ENCODE results near the gene JAKMIP1.

JAKMIP1 gene

DNA sequence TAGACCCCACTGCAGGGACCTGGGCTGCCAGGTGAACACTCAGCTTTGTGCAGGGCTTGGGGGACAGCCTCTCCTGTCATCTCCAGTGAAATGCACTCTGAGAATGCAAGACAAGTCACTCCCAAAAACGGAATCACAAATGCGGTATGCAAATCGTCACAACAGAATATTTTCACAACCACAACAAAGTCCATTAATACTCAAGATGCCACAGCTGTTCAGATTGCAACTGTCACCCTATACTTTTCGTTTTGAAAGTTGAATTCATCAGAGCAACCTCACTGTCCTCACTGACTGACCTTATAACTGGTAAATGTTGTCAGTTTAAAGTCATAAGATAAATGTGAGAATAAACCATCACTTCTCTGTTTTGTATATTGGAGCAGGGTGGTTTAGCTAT lies 16.6 kb downstream of the JAKMIP1 start:
- no peak for DNase-seq

DNA sequence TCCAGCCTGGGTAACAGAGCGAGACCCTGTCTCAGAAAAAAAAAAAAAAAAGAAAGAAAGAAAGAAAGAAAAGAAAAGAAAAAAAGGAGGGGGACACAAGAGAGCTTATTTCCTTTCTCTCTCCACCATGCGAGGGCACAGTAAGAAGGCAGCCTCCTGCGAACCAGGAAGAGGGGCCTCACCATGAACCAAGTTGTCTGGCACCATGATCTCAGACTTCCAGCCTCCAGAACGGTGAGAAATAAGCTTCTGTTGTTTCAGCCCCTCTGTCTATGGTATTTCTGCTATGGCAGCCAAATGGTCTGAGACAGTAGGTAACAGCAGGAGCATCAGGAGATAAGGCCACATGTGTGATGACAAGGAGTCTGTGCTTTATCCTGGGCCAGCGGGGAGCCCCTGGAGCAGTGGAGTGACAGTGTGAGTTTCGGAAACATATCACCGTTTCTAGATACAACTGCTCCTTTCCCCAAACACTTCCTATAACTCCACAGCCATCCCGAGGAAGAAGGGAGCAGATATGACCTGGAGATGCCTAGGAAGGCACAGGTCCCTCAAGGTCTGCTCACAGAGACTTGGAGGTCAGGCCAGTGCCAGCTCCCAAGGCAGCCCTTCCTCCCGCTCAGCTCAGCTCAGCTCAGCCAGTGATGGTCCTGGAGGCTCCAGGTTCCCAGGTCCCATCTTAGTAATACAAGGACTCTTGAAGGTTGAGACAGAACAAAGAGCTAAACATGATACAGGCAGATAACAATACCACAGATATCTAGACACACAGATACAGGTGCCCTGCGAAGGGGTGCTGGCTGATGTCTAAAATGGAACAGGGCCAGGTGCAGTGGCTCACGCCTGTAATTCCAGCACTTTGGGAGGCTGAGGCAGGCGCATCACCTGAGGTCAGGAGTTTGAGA lies 17.7 kb downstream of the JAKMIP1 start:
- no peak for DNase-seq

DNA sequence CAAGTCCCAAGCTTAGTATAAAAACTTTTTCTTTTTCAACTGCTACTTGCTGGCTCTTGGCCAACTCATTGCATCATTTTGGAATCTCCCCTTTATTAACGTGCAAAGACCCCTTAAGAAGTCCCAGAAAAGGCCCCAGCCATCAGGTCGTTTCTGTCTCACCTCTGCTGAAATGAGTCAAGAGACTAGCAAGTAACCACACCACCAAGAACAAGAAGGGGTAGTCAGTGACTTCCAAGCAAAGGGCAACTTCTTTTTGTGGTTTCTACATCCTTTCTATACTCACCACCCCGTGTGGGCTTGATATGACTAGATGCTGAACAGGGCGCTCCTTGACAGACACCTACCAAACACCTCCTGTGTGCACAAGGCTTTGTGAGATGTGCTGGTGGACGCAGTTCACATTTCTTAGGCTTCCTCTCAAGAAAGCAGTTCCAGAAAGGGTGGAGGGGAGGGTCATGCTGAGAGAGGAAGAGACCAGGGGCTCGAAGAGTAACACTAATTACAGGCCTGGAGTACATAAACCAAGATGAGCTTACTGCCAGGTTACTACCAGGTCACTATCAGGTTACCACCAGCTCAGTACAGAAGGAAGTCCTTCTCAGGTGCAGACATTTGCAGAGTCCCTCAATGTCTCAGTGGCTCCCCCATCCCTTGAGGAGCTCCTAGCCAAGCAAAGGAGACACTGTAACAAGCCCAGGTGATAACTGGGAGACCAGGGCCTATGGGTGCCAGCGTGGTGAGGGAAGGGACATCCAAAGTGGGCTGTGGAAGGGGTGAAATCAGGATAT lies 19.3 kb downstream of the JAKMIP1 start:
- no peak for DNase-seq

- DNase-seq: no peak
Measured at GRCh38 chr4:6179362-6179761, 21.0 kb downstream of the JAKMIP1 start.

DNA sequence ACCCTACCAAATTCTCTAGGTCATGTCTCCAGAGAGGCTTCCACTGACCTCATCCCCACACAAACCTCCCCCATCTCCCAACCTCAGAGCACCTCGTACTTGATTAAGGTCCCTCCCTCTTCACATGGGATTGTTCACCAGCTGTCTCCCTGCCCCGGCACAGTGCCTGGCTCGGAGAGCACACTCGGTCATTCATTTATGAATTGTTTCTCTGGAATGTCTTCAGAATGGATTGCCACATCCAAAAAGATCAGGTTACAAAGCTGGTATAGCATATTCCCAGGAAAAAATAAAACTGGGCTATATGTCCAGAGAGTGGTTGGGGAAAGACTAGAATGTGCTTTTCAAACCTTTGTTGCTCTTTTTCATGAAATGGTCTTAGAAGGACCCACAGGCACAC lies 21.6 kb downstream of the JAKMIP1 start:
- no peak for DNase-seq

- DNase-seq: no peak
Measured at GRCh38 chr4:6177587-6178197, 22.7 kb downstream of the JAKMIP1 start.

DNA sequence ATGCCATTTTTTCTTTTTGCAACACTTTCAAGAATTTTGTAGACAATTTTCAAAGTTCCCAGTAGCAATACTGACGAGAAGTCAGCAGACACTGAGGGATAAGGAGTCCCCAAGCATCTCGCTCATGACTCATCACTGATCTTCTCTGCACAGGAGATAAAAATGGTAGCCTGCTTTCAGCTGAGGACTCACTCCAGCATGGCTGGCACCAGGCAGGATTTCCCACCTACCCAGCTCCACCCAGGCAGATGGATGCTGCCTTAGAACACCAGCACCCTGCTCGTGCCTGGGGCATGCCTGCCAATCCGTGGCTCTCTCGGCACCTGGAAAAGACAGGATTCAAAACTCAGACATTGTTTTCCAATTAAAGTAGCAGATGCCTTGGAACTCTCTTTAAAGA lies 24.9 kb downstream of the JAKMIP1 start:
- DNase-seq: peak in 22 of 56 donors; percentile 9 to 70 (median 33)

GRCh38 chr4:6172927-6173200 lies 27.5 kb downstream of the JAKMIP1 start:
- no peak for DNase-seq

- no peak for DNase-seq
Measured at GRCh38 chr4:6172093-6172926, 28.0 kb downstream of the JAKMIP1 start.

- DNase-seq: no peak
Measured at GRCh38 chr4:6169239-6169638, 31.1 kb downstream of the JAKMIP1 start.

- DNase-seq: no peak
Measured at GRCh38 chr4:6165766-6166165, 34.6 kb downstream of the JAKMIP1 start.

DNA sequence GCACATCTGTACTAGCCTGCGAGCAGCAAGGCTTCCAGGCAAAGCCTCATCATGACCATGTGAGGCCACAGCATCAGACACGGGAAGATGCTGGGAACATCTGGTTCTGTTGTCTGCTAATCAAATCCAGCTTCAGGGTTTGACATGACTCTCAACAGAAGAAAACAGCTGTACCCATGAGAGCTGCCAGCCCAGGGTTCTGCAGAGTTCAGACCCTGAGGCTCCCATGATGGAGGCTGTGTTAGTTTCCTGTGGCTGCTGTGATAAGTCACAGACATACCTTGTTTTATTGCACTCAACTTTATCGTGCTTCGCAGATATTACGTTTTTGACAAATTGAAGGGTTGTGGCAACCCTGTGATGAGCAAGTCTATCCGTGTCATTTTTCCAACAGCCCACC lies 37.5 kb downstream of the JAKMIP1 start:
- no peak for DNase-seq

DNA sequence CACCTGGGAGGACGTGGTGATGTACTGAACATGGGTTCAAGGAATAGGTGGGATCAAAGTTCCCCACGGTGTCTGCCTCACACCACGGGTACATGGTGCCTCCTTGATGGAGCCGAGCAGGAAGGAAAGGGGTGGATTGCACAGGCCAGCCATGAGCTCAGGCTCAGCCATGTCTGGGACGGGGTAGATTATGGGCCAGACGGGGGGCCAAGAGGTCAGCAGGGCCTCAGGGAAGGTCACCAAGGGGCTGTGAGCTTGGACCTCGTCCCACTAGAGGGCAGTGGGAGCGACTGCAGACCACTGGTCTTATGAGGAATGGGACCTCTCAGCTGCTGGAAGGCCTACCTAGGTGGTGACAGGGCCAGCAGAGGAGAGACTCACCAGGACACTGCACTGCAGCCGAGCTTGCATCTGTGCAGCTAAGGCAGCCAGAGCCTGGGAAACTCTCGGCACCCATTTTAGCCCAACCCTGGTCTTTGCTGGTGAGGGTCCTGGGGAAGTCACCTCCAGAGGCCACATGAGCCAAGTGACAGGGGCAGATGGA lies 38.4 kb downstream of the JAKMIP1 start:
- DNase-seq: no peak

DNA sequence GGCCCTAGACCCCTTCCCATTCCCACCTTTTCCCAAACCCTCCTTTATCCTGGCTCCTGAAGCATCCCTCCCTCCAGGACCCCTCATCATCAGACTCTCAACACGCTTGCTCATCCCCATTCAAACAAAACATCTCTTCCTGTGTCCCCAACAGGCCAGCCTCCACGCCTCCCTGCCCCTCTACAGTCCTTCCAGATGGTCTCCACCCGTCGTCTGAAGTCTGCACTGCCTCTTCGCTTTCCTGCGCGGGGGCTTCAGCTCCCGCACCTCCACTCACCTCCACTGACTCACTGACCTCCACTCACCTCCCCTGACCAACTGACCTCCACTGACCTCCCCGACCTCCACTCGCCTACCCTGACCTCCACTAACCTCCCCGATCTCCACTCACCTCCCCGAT lies 39.8 kb downstream of the JAKMIP1 start:
- no peak for DNase-seq

DNA sequence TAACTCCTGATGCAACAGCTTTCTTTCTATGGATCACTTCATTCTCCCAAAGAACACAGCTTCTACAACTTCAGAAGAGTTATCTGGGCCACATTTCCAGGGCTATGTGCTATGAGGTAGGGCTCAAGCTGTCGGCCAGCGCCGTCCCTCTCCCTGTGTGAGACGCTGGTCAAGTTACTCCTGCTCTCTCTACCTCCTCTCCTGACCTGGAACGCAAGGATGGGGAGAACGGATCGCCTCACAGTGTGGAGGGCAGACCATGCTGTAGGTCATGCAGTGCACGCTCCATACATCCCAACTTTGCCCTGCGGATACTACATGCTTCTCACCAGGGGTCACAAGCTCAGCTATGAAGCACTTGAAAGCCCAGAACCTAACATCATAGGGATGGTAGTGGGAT lies 42.4 kb downstream of the JAKMIP1 start:
- DNase-seq: no peak

- DNase-seq: no peak
Measured at GRCh38 chr4:6155996-6156750, 44.2 kb downstream of the JAKMIP1 start.

DNA sequence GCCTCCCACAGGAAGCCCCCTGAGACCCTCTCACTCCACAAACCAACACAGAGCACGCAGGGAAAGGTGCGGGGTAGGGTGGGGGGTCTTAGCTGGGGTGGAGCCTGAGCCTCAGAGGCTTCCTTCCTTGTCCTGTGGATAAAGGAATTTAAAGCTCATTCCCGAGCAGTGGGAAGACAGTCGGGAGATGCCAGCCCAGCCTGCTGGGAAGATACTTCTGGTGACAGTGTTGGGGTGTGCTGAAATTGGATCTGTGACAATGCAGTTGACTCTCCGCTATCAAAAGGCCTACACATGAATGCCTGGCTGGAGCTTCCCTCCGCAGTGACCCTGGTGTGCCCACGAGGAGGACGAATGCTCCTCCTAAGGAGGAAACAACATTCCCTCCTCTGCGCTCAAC lies 45.5 kb downstream of the JAKMIP1 start:
- no peak for DNase-seq

- no peak for DNase-seq
Measured at GRCh38 chr4:6153874-6154273, 46.5 kb downstream of the JAKMIP1 start.

DNA sequence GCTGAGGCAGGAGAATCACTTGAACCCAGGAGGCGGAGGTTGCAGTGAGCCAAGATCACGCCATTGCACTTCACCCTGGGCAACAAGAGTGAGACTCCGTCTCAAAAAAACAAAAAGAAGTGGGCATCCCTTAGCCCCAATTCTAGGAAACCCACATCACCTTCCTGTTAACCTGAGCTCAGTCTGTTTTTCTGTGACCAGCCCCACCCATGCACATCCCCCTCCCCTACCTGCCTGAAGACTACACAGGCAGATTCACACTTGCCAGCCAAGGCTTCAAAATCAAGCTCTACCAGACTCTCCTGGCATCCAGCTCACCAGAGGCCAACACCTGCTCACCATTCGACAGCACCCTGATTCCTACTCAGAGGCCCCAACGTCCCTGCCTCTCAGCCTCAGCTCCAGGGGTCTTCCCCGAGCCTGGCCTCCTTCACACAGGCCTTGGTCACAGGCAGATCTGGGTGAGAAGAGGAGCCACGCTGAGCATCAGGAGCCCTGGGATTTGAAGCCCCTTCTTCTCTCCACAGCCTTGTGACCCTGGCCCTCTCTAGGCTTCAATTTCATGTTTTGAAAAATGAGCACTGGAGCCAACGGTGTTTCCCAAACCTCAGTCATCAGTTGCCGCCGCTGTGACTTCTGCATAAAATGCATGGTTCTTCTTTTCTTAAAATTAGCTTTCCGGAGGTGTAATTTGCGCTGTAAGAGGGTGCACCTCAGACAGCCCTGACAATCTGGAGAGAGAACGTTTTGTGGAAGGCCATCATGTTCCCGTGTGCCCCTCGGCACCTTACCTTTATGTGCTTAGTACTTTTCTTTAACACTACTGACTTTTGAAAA lies 47.3 kb downstream of the JAKMIP1 start:
- DNase-seq: no peak

Measured in nucleus accumbens (tissue), 56 donors.